Right hindlimb (tissue), 1 donor: Measurements from ENCODE around the gene ASAP2.

Source experiments
- DNase-seq: peaks from one replicate; pipeline ENCODE4 v3.0.0-alpha.2; 2018

ASAP2 gene

DNA sequence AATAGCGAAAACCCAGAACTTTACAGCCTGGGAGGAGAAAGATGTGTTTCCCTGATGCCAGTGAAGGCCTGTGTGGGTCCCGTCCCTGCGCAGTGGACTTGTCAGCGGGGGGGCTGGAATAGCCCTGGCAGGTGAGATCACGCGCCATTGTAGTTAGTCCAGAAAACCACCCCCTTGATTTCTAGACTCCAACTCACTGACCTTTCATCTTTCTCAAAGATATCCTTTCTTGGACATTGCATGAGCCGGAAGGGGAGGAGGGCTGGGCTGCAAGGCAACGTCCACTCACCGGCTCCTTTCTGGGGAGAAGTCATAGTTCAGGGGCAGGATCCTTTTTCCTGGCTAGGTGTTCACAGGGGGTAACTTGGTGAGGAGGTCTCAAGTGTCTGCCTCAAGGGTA, 22.3 kb upstream of the ASAP2 start:
- DNase-seq, result no peak

DNA sequence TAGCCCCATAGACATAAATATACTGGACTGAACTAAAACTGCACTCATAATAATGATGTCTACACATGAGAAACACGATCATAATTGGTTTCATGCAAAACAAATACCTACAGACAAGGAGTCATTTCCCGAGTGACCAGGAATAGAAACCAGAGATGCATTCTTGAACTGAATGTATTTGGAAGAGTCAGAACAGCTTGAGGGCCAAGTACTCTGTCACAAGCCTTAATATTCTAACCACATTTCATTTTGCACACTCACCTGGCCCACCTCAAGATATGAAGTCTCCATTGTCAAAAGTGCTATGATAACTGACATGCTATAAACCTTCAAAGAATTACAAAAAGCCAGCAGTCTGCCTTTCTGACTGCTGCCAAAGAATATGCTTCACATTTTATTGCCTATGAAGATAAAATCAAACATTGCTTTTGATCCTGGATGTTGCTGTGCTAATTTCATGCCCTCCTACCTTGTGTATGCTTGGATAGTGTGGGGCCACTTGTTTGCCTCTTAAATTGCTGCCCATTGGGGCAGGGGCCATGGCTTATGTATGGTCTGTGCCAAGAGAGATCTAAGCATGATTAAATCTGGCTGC, 18.9 kb upstream of the ASAP2 start:
- DNase-seq, result no peak

DNA sequence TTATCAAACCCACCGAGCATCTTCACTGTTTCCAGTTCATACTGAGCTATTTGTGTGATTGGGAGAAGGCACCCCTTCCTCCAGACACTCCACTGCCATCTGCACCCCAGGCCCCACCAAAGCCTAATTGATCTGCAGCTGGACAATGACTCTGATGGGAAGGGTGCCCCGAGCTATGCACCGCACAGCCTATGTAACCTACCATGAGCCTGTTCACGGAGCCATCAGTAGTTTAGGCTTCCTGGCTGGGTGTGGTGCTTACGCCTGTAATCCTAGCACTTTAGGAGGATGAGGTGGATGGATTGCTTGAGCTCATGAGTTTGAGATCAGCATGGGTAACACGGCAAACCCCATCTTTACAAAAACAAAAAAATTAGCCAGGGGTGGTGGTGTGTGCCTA, 17.8 kb upstream of the ASAP2 start:
- DNase-seq, result no peak

DNA sequence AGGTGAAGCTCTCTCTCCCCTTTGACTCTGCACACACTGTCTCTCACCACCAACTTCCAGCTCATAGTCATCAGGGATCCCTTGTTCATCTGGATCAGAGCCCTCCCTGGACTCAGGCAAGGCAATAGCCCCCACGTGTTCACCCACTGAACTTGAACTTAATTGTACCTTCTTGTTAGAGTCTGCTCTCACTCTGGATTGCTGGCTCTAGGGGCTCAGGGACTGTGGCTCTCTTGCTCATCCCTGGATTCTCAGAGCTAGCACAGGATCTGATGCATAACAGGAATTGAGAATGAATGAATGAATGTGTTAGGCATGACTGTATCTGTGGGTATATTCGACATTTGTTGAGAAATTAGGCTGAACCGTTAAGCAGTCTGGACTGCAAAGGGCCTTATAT, 16.7 kb upstream of the ASAP2 start:
- no peak for DNase-seq

DNA sequence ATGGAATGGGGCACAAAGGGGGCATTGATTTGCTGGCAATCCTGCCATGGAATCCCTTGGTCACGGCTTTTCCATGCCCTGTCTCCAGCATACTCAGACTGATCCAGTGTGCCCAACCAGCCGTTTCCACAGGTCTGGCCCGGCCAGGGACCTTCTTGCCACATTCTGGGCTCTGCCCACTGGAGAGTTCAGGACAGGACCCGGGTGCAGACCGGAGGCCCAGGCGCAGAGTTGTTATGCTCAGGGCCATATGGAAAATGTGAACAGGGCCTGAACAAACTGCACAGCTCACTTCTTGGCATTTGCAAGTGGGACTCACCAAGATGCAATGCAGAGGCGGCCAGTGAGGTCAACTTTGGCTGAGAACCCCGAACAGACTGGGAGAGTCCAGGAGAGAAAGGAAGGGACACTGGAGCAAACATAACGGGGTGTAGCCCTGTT, 15.6 kb upstream of the ASAP2 start:
- DNase-seq, result peak; percentile 95

DNA sequence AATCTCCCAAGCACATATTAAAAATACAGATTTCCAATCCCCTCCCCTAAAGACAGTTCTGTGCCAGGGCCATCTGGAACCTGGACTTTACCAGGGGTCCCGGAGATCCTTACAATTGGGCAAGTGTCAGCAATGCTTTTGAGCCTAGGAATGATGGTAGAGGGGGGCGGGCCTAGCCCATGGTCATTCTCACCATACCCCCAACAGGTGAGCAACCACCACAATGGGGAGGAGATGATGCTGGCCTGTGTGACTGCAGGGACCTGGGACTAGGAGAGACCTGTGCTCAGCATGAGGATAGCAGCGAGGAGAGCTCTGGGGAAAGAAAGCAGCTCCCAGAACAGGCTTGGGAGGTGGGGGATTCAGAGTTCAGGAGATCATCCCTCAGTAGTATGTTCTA, 13.9 kb upstream of the ASAP2 start:
- no peak for DNase-seq

DNA sequence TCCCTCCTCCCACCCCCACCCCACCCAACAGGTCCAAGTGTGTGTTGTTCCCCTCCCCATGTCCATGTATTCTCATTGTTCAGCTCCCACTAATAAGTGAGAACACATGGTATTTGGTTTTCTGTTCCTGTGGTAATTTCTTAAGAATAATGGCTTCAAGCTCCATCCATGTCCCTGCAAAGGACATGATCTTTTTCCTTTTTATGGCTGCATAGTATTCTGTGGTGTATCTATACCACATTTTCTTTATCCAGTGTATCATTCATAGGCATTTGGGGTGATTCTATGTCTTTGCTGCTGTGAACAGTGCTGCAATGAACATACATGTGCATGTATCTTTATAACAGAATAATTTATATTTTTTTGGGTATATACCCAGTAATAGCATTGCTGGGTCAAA, 12.3 kb upstream of the ASAP2 start:
- DNase-seq, result no peak

DNA sequence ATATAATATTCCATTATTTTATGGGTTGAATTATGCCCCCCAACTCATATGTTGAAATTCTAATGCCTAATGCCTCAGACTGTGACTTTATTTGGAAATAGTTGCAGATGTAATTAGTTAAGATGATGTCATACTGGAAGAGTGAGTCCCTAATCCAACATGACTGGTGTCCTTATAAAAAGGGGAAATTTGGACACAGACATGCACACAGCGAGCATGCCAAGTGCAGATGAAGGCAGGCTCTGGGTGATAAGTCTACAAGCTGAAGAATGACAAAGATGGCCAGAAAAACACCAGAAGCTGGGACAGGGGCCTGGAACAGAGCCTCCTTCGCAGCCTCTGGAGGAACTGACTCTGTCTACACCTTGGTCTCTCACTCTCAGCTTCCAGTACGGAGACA, 10.0 kb upstream of the ASAP2 start:
- no peak for DNase-seq

DNA sequence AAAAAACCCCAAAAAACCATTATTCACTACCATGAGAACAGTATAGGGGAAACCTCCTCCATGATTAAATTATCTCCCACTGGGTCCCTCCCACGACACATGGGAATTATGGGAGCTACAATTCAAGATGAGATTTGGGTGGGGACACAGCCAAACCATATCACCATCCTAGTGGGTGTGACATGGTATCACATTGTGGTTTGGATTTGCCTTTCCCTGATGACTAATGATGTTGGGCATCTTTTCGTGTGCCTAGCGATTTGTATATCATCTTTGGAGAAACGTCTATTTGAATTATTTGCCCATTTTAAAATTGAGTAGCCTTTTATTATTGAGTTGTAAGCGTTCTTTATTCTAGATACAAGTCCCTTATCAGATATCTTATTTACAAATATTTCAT, 8.7 kb upstream of the ASAP2 start:
- DNase-seq, result no peak

DNA sequence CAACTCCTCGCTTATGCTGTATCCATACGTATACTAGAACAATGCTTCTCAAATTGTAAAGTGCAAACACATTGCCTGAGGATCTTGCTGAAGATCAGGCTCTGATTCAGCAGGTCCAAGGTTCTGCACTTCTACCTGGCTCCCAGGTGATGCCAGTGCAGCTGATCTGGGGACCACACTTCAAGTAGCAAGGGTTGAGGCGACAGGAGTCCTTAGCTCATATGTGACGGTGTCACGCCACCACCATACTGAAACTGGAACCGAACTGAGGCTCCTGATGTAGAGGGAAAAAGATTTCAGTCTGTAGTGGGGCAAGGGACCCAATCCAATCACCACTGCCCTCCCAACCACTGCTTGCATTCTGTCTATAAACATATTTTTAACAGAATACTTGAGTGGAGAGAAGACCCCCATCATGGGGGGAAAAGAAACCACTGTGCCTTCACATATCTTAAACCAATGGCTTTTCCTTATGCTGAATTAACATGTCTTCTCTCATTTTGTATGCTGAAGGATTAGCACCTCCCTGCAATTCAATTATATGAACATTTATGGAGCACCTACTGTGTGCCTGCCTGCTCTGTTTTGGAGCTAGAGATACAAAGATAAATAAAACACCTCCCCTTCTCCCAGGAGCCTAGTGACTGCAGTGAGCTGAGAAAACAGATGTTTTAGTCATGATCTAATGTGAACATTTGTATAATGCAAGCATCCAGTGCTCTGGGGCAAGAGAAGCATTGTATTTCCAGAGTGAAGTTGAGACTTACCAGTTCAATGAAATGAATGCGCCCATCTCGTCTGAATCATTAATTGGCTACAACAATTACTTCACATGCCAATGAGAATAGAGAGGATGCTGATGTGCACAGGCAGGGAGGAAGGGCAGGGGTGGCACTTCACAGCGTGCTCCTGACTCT, 6.6 kb upstream of the ASAP2 start:
- DNase-seq, result no peak

DNA sequence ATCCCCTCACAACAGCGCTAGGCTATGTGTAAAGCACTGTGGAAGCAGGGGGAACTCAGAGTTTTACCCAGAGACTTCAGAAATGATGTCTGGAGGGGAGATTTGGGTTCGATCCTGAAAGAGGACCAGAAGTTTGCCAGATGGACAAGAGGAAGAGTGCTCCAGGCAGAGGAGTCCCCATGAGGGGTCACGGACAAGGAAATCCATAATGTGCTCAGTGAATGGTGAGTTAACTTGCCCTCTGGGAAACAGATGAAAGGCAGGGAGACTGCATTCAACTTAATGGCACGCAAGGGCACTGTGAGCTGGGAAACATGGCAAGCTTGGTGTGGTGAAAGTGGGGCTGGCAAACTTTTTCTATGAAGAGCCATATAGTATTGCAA, 6.0 kb upstream of the ASAP2 start:
- DNase-seq, result no peak

DNA sequence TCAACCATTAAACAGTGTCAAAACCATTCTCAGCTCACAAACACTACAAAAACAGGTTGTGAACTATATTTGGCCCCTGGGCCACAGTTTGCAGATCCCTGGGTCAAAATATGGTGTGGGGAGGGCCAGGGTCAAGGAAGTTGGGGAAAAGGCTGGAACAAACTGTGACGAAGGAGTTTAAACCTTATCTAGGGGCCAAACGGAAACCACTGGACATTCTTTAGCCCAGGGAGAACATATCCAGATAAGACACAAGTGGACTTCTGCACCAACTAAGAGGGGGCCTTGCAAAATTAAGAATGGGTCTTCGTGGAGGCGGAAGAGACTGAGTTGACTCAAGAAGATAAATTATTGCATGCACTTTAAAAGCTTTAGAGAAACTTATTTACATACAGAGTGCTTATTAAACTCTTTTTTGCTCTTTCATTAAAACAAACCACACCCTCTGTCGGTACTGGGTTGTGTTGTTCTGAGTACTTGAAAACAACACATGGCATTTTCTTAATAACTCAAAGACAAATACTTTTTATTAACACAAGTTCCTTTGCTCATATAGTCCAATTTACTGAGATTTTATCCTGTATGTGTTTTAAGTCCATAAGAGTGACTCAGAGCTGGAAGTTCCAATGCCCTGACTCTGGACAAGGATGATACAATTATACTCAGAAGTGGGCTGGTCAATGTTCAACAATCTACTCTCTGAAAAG, 5.3 kb upstream of the ASAP2 start:
- no peak for DNase-seq

DNA sequence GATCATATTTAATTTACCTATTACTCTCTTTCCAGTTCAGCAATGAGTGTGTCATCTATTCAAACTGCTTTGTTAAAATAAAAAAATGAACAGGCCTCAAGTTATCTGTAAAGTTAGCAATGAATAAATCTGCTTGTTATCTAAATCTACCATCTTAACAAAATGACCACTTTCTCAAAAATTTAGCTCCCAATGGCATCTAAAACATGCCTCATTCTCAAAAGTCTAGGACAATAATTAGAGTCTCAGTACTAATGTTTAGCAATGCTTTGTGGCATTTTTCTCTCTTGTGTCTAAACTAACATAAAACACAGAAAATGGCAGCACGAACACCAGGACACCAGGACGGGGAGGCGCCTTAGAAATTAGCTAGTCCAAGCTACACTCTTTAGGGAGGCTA, 3.6 kb upstream of the ASAP2 start:
- no peak for DNase-seq

DNA sequence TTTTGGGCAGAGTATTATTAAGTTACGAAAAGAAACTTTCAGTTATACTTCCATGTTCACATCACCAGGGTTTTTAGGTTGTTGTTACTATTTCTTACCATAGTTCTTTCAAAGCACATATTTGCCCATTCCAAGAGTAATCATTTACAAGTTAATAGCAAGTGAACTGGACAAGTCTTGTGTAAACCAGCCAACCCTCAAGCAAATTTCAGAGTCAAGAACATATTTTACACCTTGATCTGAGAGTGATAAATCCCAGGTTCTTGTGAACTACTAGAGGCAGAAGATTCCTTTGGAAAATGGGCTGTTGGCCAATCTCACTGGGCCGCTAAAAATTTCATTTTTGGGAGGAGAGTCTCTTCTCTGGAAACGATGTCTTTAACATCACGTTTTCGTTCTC, 2.7 kb upstream of the ASAP2 start:
- DNase-seq, result no peak

DNA sequence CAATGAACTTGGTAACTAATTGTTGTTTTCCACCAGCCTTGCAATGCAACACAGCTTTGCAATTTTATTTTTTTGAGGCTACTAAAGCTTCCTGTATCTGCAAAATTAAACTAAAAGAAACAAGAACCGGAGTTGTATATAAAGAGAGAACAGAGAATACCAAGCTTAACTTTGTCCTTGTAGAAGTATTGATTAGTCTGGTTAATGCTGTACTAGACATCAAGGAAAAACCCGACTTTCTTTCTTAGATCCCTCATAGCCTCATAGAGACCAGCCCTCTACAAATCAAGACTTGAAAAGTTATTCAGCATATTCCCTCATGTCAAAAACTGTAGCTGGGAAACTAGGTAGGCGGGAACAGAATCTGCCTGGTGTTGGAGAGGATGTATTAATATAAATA, 1.7 kb upstream of the ASAP2 start:
- DNase-seq, result no peak

DNA sequence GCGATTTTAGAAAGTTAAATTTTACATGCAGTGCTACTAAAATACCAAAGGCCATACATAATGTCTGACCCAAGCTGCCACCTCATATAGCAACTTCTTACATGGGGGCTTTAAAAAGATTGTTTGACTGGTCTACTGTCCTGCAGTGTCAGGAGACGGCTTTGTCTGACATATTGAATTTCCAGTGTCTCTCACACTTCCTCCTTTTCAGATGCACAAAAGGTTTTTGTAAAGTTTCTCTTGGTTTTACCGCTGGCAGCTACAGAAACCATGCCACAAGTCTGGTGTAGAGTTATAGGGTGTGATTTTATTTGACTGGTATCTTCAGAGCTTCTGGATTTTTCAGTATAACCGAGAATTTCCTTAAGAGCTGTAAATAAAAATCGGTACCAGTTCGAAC, 1.1 kb upstream of the ASAP2 start:
- DNase-seq, result no peak

DNA sequence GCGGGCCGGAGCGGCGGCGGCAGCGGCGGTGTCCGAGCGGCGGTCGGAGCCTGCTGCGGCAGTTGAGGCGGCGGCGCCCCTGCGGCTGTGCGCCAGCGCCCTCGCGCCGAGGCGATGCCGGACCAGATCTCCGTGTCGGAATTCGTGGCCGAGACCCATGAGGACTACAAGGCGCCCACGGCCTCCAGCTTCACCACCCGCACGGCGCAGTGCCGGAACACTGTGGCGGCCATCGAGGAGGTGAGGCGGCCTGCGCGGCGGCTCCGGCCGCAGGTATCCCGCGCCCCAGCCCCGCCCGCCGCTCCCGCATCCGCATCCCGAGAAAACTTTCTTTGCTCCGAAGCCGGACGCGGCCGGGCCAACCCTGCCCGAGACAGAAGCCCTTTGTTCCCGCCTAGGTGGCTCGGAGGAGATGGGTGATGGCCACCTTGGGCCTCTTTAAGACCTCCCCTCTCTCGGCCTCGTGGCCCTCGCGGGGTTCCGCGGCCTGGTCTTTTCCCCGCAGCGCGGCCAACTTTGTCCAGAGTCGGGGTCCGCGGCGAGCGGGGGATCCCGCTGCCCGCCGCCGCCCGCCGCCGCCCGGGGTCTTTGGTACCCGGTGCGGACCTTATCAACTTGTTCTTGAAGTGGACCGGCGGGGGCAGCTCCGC, 504 bp downstream of the ASAP2 start:
- peak; percentile 52 for DNase-seq

DNA sequence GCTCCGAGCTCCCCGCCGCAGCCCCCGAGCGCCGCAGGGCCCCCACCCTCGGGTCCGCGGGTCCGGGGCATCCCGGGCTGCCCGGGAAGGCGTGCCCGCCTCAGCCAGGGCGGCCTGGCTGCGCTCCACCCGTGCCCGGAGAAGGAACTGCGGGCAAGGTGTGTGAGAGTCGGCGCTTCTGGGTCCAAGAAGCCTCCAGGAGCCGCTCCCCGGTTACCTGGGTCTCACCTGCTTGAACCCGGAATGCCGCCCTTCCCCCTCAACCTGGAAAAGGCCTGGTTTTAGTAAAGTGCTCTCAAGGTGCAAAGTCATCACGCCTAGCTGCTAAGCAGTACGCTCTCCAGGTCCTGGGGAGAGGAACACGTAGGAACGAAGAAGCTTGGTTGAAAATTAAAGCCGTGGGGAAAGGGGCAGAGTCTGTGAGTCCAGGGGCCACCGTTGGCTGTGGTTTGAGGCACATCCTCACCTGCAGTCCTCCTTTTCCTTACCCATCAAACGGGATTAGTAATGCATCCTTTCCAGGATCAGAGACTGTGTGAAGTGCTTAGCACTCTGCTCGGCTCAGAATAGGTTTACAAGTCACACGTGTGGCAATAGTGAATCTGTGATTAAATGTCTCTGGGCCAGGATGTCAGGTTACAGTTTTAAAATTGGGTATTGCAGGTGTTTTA, 1.2 kb downstream of the ASAP2 start:
- no peak for DNase-seq

DNA sequence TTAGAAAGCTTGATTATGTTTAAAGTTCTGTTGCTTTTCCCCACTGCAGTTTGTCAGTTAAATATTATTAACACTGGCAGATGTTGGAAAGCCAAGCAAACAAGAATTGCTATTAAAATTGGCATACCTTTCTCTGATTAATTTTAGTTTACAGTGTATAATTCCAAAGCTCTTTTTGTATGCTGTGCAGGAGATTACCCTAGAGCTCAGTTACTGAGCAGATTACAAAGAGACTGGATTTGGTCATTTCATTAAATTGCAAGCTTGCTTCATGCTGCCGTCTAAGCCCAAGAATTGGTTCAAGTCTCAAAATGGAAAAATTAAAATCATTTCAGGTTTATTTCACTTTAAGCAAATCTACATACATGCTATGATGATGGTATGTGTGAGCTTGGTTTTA, 2.3 kb downstream of the ASAP2 start:
- DNase-seq, result no peak

DNA sequence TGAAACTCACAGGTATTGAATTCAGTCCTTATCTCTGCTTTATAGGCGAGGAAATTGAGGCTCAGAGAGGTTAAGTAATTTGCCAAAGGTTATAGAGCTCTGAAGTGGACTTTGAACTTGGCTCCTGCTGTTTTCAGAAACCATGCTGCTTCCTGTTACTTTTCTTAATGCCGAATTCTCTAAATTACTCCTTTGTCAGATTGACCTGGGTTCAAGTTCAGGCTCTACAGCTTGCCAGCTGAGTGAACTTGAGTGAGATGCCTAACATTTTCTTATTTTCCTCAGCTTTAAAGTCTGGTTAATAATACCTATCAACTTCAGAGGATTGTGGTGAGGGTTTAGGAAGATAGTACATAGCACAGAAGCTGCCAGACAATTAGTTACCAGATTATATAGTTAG, 3.4 kb downstream of the ASAP2 start:
- no peak for DNase-seq

DNA sequence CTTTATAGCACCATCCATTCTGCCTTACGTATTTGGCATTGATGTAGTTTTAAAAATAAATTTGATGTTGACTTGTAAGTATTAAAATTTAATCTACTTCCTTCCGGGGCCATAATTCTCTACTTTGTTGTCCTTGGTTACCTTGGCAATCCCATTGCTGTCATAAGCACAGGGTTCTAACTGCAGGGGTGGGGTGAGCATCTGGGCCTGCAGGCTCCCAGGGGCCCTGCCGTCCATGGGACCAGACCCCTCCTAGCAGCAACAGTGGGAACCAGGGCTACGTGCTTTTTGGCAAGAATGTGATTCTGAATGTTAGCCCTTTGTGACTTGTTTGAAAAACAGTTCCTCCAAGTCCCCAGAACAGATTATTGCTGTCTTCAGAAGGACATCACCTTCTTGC, 4.9 kb downstream of the ASAP2 start:
- peak; percentile 55 for DNase-seq

DNA sequence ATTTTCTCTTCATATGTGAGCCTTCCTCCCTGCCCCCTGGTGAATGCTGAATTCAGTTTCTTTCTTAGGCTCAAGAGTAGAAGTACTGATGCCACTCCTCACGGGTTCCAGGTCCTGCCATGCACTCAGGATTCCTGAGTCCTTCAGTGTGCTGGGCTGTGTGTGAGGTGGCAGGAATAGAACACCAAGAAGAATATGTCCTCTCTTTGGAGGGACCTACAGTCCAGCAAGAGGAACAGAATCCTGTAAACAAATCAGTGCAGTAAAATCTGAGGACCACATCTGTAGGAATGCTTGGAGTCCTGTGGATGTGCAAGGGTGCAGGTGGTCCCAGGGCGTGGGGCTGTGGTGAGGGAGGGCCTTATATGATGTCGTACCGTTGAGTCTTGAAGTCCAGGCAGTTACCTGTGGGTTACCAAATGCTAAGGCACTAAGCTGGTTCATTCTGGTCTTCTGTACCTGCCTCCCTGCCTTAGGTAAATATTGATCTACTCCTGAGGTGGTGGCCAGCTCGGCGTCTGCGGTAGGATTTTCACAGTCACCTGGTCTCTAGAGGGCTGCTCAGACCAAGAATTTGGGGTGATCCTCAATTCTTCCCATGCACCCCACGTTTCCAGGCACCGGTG, 5.5 kb downstream of the ASAP2 start:
- DNase-seq, result no peak
